Stimulated activated CD4-positive, alpha-beta T cell treated with anti-CD3 and anti-CD28 coated beads, TNF-alpha, amount 100 ng/mL, for 48 hours (primary cell): ENCODE results near the gene NDUFA8.
"Not testable (repeated sequence)": the region's sequence is repeated elsewhere in the genome, so short reads cannot be mapped to it uniquely, and the experiment has no call there.

Experiments used
- DNase-seq, 3 donors: peaks; one replicate each; pipeline ENCODE4 v3.0.0-alpha.2; 2020; ENCODE audit warnings: low read depth in 3 of 3

Gene NDUFA8

DNA sequence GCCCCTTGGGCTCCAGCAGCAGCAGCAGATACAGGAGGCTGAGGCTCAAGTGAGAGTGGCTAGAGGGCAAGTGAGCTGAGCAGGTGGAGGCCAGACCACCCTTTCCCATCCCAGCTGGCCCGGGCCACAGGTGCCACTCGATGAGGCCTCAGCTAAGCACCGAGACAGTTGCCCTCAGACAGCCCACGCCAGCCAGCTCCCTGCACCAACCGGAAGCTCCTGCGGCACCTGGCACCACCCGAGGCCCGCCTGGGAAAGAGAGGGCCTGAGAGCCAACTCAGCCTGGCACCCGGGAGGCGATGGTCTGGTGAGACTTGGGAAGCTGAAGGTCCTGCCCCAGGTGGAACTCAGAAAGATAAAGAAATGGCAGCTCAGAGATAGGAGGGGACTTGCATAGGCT, 38.2 kb downstream of the NDUFA8 start:
- no peak for DNase-seq

DNA sequence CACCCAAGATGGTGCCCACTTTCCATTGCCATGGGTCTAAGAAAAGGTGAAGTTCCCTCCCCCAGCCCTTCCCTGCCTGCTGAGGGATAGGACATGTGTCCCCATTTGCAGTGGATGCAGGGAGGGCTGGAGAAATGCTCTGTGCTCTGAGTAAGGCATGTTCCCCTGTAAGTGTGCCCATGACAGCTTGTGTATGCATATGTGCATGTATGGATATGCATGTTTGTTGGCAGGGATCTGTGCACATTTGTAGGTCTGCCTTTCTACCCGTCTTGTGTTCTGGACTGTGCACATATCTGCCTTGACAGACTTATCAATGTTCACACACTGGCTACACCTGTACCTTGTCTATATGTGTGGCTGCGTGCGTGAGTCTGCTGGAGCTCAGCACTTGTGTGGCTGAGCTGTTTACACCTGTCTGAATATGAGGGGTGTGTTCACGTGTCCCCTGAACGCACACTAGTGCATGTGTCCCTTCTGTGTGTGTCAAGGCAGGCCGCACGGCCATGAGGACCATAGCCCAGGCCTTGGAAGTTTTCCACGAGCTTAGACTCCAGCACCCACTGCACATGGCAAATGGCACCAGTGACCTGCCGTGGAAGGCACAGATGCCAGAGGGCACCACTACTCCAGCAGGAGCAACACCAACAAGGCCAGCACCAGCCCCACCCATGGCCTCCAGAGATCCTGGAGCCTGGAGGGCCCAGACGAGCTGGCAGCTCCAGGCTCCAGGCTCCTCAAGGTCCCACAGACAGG, 39.1 kb downstream of the NDUFA8 start:
- no peak for DNase-seq

DNA sequence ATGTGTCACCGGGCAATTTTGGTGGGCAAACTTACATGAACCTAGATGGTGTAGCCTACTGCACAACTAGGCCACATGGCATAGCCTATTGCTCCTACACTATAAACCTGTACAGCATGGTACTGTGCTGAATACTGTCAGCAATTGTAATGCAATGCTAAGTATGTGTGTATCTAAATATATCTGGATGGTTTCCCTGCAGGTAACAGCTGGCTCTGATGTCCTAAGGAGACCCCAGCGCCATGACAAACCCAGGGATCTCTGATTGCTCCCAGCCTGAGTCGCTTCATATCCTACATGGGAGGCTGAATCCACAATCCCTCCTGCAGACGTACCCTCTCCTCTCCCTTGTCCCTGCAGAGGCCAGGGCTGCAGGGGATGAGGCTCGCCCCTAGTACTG, 39.9 kb downstream of the NDUFA8 start:
- DNase-seq = no peak

DNA sequence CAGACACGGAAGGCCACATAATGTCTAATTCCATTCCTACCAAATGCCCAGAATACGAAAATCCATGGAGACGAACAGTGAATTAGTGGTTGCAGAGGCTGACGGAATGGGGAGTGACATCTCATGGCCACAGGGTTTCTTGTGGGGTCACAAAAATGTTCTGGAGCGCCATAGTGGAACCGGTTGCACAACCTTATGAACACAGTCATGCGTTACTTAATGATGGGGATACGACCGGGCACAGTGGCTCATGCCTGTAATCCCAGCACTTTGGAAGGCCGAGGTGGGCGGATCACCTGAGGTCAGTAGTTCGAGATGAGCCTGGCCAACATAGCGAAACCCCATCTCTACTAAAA, 40.4 kb downstream of the NDUFA8 start:
- no peak for DNase-seq

DNA sequence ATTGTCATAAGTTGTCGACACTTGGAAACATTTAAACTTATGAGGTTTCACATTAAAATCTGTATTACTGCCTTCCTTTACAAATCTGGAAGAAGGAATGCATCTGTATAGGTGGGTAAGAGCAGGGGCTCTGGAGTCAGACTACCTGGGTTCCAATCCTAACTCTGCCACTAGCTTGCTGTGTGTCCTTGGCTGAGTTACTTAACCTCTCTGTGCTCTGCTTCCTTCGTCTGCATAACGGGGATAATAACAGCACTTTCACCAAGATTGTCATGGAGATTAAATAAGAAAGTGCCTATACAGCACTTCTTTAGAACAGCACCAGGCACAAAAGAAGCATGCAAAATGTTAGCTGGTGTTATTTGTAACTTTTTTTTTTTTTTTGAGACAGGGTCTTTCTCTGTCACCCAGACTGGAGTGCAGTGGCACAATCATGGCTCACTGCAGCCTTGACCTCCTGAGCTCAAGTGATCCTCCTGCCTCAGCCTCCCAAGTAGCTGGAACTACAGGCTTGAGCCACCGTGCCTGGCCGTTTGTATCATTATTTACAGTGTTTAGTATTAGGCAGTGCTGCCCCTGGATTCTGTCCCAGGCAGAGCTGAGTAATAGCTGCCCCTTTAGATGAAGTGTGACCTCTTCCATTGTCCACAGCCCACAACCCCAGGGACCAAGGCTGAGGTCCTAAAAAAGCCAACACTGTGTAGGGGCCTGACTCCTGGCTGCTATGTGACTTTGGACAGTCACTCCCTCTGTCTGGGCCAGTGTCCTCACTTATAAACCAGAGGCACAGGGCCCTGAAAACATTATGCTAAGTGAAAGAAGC, 41.0 kb downstream of the NDUFA8 start:
- DNase-seq = no peak

DNA sequence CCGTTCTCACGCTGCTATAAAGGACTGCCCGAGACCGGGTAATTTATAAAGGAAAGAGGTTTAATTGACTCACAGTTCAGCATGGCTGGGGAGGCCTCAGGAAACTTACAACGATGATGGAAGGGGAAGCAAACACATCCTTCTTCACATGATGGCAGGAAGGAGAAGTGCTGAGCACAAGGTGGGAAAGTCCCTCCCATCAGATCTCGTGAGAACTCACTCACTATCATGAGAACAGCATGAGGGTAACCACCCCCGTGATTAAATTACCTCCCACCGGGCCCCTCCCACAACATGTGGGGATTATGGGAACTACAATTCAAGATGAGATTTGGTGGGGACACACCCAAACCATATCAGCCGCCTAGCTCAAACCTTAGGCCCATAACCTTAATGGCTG, 42.3 kb downstream of the NDUFA8 start:
- not testable (repeated sequence) for DNase-seq

DNA sequence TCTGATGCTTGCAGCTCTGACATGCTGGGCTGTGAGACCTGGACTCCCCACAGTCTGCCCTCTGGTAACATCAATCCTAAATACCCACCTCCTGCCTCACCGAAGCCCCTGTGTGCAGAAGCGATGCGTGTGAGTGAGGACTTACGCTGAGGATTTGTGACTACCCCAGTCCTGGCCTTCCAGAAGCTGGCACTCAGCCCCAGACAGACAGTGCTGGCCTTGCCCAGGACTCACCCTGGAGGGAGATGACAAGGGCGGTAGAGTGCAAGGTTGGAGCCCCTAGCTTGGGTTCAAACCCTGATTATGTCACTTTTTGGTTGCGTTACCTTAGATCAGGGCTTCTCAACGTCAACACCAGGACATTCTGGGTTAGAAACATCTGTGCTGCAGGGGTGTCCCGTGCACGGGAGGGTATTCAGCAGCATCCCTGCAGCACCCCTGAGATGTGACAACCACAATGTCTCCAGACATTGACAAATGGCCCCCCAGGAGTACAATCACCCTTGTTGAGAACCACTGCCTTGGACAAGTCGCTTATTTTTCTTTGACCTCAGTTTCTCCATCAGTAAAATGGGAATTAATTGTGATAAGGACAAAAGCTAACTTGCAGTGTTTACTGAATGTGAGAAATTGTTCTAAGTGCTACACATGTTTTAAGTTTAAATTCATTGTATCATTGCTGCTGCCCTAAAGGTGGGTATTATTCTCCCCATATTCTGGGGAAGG, 43.0 kb downstream of the NDUFA8 start:
- DNase-seq = no peak

DNA sequence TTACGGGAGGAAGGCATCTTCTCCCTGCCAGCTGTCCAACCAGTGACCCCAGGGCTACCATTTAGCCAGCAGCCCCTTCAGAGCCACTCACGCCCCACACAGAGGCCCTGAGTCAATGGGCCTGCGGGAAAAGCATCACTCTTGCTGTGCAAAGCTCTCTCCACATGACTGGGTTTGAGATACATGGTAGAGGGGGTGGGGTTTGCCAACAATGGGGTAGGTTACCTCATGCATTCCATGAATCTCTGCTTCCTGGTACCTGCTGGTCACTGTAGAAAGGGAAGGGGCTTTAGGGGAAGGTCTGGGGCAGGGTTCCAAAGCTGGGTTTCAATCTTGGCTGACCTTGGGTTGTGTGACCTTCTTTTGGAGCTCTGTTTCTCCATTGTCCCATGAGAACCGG, 43.5 kb downstream of the NDUFA8 start:
- no peak for DNase-seq

DNA sequence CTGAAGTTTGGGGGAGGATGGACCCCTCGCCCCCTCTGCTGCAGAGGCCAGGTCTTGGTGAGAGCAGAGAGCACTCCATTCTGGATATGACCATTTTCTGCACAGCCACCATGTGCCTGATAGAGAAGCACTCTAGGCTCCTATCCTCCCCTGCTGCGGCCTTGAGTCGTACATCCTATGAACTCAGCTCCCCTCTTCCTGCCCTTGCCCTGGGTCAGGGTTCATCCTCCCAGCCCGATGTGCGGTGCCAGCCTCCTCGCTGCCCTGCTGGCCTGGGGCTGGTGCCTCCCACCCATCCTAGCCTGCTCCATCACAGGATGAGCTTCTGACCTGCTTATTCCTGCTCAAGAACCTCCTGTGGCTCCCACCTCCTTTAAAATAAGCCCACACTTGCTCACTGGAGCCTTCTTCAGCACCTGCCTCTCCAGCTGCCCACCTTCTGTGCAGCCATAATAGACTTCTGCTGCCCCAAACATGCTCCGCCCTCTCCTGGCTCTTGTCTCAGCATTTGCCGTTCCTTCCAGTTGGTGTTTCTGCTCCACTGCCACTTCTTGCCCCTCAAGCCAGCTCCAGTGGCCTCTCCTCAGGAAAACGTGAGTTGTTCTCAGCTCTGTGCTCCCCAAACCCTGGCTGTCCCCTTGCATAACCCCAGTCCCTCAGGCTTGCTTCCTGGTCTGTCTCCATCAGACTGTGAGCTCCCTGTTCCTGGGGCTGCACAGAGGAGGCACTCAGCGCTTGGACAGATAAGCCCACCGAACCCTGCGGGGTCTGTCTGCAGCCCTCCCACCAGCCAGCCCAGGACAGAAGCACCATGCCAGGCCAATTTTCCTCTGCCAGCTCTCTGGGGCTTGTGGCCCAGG, 44.2 kb downstream of the NDUFA8 start:
- DNase-seq = no peak

DNA sequence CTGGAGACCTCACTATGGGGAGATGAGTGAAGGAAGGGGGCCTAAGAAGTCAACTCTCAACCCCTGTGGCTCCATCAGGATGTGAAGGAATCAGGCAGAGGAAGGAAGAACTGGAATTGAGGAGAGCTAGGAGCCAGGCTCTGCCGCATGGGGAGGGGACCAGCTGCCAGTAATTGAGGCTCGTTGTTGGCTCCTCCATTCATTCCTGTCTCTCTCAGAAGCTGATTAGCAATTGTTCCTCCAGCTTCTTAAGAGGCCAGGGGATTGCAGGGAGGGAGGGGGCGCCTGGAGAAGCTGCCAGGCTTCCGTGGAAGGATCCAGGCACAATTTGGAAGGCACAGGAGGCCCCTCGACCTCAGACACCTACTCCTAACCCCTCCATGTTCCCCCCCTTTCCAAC, 46.0 kb downstream of the NDUFA8 start:
- no peak for DNase-seq

DNA sequence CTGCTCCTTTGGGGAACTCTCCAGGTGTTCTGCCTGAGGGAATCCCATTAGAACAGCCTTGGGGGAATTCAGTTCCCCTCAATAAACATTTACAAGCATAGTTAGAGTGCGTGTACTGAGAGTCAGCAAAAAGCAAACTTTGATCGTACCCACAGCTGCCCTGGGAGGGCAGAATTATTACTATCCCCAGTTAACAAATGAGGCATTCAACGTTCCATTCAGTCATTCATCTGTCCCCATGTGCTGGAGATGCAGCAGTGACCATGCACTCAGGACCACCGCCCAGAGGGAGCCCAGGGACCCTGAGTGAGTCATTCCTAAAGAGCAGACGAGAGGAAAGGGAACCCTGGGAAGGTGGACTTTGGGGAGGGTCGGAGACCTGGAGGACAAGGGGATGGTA, 47.3 kb downstream of the NDUFA8 start:
- DNase-seq = no peak

DNA sequence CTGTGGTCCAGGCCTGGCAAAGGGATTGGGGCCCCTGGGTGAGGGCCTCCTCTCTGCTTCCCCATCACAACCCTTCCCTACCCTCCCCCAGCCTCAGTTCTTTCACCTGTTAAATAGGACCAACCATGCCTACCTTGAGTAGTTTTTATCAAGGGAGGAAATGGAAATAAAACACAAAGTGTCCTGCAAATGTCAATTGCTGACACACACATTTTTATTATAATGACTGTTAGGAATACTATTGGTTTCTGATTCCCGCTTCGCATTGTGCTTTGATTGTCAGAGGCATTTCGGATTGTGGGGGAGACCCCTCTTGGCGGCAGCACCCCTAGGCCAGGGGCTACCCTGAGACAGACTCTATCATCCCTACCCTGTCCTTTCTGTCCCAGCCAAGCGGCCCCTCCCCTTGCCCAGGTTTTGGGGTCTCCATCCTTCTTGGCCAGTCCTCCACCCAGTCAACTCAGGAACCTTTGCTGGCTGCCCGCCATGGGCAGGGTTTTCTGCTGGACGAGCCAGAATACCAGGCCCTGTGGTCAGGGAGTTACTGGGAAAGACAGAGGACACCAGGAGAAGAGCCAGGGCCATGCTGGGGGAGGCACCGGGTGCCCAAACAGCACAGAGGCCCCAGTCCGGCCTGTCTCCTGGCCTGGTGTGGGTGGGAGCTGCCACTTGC, 48.0 kb downstream of the NDUFA8 start:
- no peak for DNase-seq

DNA sequence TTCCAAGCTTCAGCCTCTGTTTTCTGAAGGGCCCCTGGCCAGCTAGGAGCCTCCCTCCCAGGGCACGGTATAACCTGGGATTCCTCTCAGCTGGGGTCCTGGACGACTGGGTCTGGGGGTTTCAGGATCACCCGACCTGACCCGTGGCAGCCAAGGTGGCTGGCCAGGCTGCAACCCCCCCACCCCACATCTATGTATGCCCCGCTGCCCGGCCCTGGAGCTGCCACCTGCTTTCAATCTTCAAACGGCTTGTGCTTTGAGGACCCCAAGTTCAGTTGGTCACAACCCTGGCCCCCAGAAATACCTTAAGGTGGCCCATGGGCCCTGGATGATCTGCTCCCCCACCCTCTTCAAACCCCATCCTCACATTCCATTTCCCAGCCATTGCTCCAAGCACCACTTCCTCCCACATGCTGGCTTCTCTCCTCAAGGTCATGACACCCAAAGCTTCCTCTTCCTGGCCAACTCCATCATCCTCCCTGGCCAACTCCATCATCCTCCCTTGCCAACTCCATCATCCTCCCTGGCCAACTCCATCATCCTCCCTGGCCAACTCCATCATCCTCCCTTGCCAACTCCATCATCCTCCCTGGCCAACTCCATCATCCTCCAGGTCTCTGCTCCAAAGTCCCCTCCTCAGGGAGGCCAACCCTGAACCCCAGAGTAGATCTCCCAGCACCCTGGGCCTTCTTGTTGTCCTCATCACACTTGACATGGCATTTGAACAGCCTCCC, 49.3 kb downstream of the NDUFA8 start:
- no peak for DNase-seq

DNA sequence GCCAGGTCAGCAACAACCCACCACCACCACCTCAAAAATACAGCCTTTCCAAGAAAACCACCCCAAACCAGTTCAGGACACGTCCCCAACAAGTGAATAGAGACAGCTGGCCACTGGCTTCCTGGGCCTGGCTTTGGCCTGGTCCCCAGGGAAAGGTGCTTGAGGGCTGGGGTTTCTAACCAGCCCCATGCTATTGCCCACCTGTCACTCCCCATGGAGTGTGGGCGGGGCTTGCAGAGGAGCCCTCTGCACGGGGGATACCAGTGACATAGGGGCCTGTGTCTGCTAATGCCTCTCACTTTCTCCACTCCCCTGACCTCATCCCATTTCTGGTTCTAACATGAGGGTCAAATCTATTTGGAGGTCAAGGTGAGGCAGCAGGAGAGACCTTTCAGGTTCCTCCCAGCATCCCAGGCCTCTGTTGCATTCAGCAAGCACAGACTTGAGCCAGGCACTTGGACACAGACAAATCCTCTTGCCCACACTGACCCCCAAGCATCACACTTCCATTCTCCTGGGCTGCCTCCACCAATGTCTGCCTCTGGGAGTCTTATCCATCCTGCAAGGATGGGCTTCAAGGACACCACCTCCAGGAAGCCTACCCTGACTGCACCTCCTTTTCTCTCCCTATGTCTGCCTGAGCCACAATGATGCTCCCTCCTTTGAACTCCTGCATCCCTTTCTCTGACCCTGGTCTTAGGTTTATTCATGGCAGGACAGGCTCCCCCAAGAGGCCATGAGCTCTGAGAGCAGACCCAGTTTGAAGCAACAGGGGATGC, 50.4 kb downstream of the NDUFA8 start:
- DNase-seq = no peak

DNA sequence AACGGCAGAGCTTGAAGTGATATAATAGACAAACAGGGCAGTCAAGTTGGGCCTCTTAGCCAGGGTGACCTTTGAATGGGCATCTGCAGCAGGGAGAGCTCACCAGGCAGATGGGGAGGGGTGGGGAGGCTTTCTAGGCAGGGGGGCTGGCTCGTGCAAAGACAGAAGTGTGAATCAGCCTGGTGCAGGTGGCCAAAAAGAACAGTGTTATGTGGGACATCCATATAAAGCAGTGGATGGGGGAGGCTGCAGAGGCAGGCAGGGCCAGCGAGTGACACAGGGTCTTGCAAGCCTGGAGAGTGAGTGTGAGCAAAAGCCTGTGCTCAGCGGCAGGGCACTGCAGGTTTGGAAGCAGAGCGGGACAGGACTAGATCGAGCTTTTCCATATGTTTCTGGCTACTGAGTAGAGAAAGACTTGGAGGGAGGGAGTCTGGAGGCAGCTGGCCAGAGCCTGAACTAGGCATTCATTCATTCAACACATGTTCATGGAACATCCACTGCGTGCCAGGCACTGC, 52.2 kb downstream of the NDUFA8 start:
- no peak for DNase-seq

DNA sequence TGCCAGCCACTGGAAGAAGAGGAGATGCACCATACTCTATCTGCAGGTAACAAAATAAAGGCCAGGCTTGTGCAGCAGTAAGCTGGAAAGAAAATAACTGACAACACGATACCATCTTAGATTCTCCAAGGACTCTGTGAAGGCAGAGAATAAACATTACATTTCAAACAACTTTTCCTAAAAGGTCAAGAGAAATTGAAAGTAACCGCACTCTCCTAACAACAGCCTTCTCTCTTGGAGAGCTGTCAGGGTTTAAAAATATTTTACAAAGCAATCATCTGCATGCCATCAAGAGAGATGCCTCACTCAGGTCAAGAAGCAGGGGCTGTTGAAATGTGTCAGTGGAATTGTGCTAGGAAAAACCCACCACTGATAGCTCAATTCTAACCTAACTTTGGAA, 53.0 kb downstream of the NDUFA8 start:
- DNase-seq = no peak

DNA sequence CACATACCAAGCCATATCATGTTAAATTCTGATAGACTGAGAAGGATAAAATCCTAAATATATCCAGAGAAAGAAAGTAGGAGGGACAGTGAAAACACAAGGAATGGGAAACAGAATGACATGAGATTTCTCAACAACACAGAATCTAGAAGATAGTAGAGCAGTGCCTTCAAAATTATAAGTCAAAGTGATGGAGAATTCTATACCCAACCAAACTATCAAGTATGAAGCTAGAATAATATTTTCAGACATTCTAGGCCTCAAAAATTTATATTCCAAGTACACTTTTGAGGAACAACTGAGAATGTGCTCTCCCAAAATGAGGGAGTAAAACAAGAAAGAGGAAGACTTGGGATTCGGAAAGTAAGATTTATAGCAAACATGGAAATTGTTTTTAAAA, 55.6 kb downstream of the NDUFA8 start:
- no peak for DNase-seq

DNA sequence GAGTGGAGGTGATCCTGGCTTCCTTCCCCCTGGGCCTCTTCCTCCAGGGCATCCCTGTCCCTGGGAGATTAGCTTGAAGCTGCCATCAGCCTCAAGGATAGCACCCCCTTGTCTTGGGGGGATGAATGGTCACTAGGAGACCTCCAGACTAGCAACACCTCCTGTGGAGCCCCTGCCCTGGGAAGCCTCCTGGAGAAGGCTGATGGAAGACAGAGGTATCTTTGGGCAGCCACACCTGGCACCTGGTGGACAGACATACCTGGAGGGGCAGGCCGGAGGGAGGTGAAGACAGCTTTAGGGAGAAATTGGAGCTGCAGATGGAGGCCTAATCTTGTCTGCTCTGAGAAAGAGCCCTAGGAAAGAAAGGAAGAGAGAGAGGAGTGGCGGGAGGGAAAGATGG, 57.4 kb downstream of the NDUFA8 start:
- no peak for DNase-seq

DNA sequence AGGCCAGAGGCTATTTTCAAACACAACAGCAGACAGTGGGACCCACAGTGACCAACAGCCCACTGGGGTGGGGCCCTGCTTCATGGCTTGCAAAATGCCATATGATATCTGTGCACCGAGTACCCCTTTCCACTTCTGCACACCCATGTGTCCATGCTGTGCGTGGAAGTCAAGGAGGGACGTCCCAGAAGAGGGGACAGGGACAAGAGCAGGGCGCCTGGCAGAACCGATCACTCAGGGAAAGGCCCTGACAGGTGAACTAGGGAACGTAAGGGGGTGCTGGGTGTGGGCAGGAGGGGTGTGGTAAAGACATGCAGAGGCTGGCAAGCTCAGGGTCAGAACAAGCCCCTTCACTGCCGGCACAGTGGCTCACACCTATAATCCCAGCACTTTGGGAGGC, 58.8 kb downstream of the NDUFA8 start:
- DNase-seq = no peak
